IPS-NIHi11 (cell line): Measurements from ENCODE around the gene BANP.
"Not testable (repeated sequence)": the region's sequence is repeated elsewhere in the genome, so short reads cannot be mapped to it uniquely, and the experiment has no call there.

Experiments
- DNase-seq: peaks from one replicate; pipeline ENCODE4 v3.0.0; 2012; ENCODE audit warnings: mixed read lengths, low spot score

BANP gene

GRCh38 chr16:87996962-87997880 lies 46.0 kb downstream of the BANP start:
- no peak for DNase-seq

GRCh38 chr16:87998184-87998793 lies 47.1 kb downstream of the BANP start:
- DNase-seq: not testable (repeated sequence)

- not testable (repeated sequence) for DNase-seq
Observed at GRCh38 chr16:87998992-87999391, 47.8 kb downstream of the BANP start.

GRCh38 chr16:88002211-88002610 lies 51.0 kb downstream of the BANP start:
- no peak for DNase-seq

GRCh38 chr16:88002749-88003148 lies 51.5 kb downstream of the BANP start:
- no peak for DNase-seq

GRCh38 chr16:88003316-88003715 lies 52.1 kb downstream of the BANP start:
- DNase-seq: no peak

- DNase-seq: no peak
Observed at GRCh38 chr16:88003736-88004135, 52.5 kb downstream of the BANP start.

- DNase-seq: no peak
Observed at GRCh38 chr16:88004391-88004790, 53.2 kb downstream of the BANP start.

- DNase-seq: peak; percentile 50
Observed at GRCh38 chr16:88005181-88005581, 53.9 kb downstream of the BANP start.

GRCh38 chr16:88005968-88006367 lies 54.7 kb downstream of the BANP start:
- no peak for DNase-seq

GRCh38 chr16:88007321-88007731 lies 56.1 kb downstream of the BANP start:
- DNase-seq: no peak

GRCh38 chr16:88008840-88009239 lies 57.6 kb downstream of the BANP start:
- no peak for DNase-seq

GRCh38 chr16:88009563-88010342 lies 58.5 kb downstream of the BANP start:
- DNase-seq: no peak

GRCh38 chr16:88010343-88010967 lies 59.2 kb downstream of the BANP start:
- no peak for DNase-seq

- DNase-seq: no peak
Observed at GRCh38 chr16:88010968-88011483, 59.8 kb downstream of the BANP start.

GRCh38 chr16:88012360-88012759 lies 61.1 kb downstream of the BANP start:
- DNase-seq: no peak

GRCh38 chr16:88013091-88013609 lies 61.9 kb downstream of the BANP start:
- no peak for DNase-seq

- DNase-seq: no peak
Observed at GRCh38 chr16:88013766-88014251, 62.6 kb downstream of the BANP start.

GRCh38 chr16:88014252-88014781 lies 63.1 kb downstream of the BANP start:
- DNase-seq: no peak

- no peak for DNase-seq
Observed at GRCh38 chr16:88014954-88015805, 63.9 kb downstream of the BANP start.
